ENCODE results near the gene TBC1D19.

Gene TBC1D19

GRCh38 chr4:26741491-26741871, 157.6 kb downstream of the TBC1D19 start:
- no peak for DNase-seq

GRCh38 chr4:26746802-26747213, 162.9 kb downstream of the TBC1D19 start:
- peak; percentile 49 for DNase-seq

GRCh38 chr4:26748811-26749210, 164.9 kb downstream of the TBC1D19 start:
- DNase-seq = no peak

GRCh38 chr4:26749867-26750266, 166.0 kb downstream of the TBC1D19 start:
- no peak for DNase-seq

DNA sequence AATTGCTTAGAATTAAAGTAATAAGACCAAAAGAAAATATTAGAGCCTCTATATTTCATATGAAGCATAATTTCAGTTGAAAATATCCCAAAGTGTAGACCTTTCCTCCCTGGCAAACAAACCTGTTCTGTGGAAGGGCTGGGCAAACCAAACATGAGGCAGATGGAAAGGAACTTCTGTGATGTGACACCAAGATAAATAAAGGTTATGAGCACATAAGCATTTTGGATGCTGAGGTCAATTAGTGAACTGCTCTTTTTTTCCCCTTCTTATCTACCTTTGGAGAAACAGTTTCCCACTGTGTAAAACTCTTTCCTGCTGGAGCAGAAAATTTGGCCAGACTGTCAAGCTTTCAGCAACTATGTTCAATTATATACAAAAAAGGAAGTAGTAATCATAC, 167.1 kb downstream of the TBC1D19 start:
- no peak for DNase-seq

- DNase-seq = no peak
Measured at GRCh38 chr4:26751838-26752237, 168.0 kb downstream of the TBC1D19 start.

DNA sequence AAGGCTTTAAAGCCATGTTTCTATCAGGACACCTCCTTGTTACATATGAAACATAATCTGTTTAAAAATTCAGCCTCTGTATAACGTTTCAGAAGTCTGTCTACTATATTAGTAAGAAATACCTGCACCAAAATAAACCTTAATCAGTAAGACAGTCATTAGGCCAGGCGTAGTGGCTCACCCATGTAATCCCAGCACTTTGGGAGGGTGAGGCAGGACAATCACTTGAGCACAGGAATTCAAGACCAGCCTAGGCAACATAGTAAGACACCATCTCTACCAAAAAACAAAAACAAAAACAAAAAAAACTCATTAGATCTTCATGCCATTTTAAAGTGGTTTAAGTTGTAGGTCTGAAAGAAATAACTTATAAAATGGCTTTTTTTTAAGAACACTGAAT, 169.3 kb downstream of the TBC1D19 start:
- no peak for DNase-seq

DNA sequence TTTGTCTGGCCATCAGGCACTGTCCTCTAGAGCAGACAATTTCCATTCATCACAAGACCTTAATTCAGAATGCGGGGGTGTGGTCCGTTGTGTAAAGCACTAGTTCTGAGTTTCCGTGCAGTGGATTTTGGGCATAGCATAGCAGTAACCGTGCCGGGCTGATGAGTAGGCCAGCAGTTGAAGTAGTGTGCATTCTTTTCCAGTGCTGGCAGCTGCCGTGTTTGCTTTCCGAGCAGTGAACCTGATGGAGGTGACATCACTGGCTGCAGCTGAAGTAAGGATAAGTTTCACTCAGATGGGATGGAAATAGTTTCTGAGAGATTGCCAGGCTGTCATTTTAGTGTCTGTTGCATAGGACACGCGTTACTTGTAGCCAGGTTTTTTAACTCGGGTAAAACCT, 169.7 kb downstream of the TBC1D19 start:
- DNase-seq = no peak

GRCh38 chr4:26757751-26758150, 173.9 kb downstream of the TBC1D19 start:
- no peak for DNase-seq

DNA sequence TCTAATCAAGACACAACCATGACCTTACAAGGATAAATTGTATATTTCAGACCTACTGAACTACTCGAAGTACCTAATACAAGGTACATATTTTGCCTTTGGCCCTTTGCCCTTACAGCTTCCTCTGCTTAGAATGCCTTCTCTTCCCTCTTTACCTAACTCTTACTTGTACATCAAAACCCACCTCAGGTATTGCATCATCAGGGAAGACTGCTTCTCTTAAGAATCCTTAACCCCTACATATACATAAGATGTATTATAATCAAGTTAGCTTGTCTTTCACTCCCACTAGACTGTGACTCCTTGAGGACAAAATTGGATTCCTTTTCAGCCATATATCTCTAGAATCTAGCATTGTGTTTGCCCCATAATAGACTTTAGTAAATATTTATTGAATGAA, 175.0 kb downstream of the TBC1D19 start:
- no peak for DNase-seq

- no peak for DNase-seq
Measured at GRCh38 chr4:26762650-26763049, 178.8 kb downstream of the TBC1D19 start.

DNA sequence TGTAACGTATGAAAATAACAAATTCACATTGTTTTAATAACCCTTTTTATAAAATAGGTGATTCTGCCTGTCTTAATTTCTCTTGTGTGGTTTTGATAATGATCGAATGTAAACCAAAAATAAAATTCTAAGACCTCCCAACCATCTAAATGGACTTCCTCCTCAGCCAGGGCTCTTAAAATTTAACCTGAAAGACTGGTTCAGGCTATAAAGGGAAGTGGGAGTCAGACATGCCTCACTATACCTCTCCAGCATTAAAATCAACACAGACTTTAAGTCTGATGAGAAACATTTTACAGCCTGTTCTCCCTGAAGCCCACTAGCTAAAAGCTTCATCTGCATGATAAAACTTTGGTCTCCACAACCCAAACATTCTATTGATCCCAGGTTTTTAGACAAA, 179.2 kb downstream of the TBC1D19 start:
- no peak for DNase-seq

- no peak for DNase-seq
Measured at GRCh38 chr4:26763648-26764047, 179.8 kb downstream of the TBC1D19 start.

DNA sequence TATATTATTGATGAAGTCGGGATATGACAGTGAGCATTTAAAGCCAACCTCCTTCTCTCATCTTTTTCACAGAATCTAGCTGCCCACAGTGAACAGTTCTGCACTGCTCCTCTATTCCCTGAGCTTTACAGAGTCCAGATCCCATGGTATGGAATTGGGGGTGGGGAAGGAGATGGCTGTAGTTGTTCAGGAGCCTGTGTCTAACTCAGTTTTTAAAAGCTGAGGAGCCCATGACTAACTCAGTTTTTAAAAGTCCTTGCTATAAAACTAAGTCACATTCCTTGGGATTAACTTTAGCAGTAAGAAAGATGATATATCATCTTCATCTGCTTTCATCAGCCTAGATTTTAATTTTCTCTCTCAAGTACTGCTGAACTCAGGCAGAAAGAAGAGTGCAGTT, 180.3 kb downstream of the TBC1D19 start:
- no peak for DNase-seq

- no peak for DNase-seq
Measured at GRCh38 chr4:26765515-26765914, 181.6 kb downstream of the TBC1D19 start.

DNA sequence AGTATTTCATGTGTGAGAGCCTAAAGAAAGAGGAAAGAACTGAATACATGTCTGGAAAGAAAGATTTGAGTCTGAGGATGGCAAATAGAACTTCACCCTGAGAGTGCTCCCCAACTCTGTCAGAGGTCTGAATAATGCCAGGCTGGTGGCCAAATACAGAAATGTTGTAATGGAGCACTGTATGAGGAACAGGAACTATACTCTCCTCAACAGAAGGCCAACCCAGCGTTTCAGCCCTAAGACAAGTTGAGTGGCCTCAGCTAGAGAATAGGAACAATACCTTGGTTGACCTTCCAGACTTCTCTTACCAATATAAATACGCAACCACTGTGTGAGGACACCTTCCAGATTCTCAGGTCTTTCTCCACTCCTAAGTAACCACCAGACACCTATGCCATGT, 182.3 kb downstream of the TBC1D19 start:
- DNase-seq = no peak

DNA sequence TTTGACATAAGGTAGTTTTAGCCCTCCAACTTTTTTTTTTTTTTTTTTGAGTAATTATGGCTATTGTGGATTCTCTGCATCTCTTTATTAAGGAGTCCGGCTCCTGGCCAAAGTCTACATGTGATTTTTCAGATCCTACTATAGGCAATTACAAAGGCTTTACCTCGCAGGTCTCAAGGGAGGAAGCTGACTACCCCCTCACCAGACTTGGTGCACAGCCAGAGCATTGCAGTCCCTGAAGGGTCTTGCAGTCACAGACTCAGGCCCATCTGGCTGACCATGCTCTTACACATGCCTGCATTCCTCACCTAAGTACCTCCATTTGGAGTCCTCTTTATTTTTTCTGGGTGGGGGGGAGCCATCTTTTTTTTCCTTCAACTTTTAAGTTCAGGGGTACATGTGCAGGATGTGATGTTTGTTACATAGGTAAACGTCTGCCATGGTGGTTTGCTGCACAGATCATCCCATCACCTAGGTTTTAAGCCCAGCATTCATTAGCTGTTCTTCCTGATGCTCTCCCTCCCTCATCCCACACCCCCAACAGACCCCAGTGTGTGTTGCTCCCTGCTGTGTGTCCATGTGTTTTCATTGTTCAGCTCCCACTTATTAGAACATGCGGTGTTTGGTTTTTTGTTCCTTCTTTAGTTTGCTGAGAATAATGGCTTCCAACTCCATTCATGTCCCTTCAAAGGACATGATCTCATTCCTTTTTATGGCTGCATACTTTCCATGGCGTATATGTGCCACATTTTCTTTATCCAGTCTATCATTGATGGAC, 188.4 kb downstream of the TBC1D19 start:
- no peak for DNase-seq

DNA sequence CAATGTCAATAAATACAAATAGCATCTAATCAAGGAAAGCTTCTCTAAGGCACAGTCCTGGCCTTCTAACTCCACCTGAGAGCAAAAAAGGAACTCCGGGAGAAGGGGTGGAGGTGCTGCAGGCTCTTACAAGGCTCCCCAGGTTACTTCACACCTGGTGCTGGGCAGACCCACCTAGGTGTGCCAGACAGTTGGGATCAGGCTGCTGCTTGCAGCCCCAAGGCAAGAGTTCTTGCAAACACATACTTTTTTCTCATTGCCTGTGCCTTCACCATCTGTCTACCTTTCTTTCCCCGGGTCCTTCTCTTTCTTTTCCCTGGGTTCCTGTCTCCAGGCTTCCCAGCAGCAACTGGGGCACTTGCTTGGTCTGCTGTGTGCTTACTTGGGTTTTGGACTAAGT, 195.3 kb downstream of the TBC1D19 start:
- DNase-seq = no peak

DNA sequence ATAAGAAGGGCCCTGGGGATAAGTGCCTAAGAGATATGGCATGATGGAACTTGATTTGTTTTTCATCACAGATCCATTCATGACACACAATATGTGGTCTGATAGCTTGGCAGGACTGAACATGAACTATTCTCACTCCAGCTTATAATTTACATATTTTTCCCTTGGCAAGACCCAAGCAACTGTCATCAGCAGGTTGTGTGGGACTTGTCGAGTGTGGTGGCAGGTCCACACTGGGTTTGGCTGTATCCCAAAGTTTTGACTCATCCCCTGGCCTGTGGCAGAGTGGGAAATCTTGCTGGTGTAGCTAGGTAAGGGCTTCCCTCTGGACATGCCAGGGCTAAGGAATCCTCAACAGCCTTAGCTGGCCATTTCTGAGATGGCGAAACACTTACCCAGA, 195.8 kb downstream of the TBC1D19 start:
- DNase-seq = no peak

DNA sequence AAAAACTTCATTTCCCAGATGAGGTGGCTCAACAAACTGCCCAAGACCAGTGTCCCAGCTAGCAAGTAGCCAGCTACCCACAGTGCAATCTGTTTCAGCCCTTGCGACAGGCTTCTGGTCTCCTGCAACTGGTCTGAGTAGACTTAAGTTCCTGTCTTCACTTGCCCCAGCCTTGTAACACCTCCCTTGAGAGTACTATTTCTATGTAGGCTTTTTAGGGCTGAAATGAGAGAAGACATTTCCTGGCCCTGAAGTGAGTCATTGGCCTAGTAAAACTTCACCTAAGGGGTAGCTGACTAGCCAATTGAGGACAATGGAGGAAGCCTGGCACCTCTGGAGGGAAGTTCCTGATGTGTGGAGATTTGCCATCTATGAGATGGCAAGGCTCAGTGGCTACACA, 196.7 kb downstream of the TBC1D19 start:
- no peak for DNase-seq

GRCh38 chr4:26782168-26782829, 198.4 kb downstream of the TBC1D19 start:
- no peak for DNase-seq

- no peak for DNase-seq
Measured at GRCh38 chr4:26782830-26783202, 198.9 kb downstream of the TBC1D19 start.

GRCh38 chr4:26784207-26784865, 200.5 kb downstream of the TBC1D19 start:
- DNase-seq = no peak

GRCh38 chr4:26785312-26785711, 201.4 kb downstream of the TBC1D19 start:
- no peak for DNase-seq
